A673 (cell line): ENCODE measurements around the gene NACA2. TPM values are rescaled to one million over a fixed set of nuclear protein-coding genes. Genes with fewer than 3 reads are reported as not detected.

Experiments
- BruUV-seq: library from RNA; stranded (reverse); fragments of 400-500 nt; replicated peaks from 2 replicates; lab custom pipeline; 2021; lab: Mats Ljungman, UMichigan
- CTCF ChIA-PET: fragments of 300-600 bp; sonication (Branson Sonifier 250); formaldehyde crosslinking; loops from one replicate; lab custom pipeline; 2022; ENCODE audit warnings: antibody characterized with exemption; lab: Charles Lee
- POLR2A ChIA-PET: fragments of 300-600 bp; sonication (Branson Sonifier 250); formaldehyde crosslinking; loops from one replicate; lab custom pipeline; 2022; ENCODE audit warnings: antibody characterized with exemption; ENCODE audit not compliant: low non-redundant PET; lab: Charles Lee
- DNase-seq: peaks from one replicate; pipeline ENCODE4 v3.0.0-alpha.2; 2015; ENCODE audit warnings: low spot score
- H3K27ac ChIP-seq: fragments of 200-600 bp; sonication (generic); 2 replicates; pipeline ENCODE4 v1.5.1; 2016; ENCODE audit warnings: mixed run types, low read depth, mild to moderate bottlenecking, mixed read lengths, antibody characterized with exemption, low read length; ENCODE audit not compliant: poor library complexity, severe bottlenecking
- H3K27me3 ChIP-seq: fragments of 200-600 bp; sonication (generic); replicated peaks from 2 replicates; pipeline ENCODE4 v1.6.1; 2017; ENCODE audit warnings: mixed run types, low read depth, mild to moderate bottlenecking, mixed read lengths, antibody characterized with exemption, low read length; ENCODE audit not compliant: insufficient read depth, poor library complexity
- H3K36me3 ChIP-seq: fragments of 200-600 bp; sonication (generic); 2 replicates; pipeline ENCODE4 v1.6.1; 2016; ENCODE audit warnings: mixed run types, mild to moderate bottlenecking, mixed read lengths, antibody characterized with exemption, low read length; ENCODE audit not compliant: insufficient read depth, poor library complexity, severe bottlenecking
- H3K4me1 ChIP-seq: fragments of 200-600 bp; sonication (generic); 2 replicates; pipeline ENCODE4 v1.6.1; 2017; ENCODE audit warnings: mixed run types, mild to moderate bottlenecking, mixed read lengths, antibody characterized with exemption, low read length; ENCODE audit not compliant: insufficient read depth, poor library complexity, severe bottlenecking
- H3K4me3 ChIP-seq: fragments of 200-600 bp; sonication (generic); 2 replicates; pipeline ENCODE4 v1.5.1; 2016; ENCODE audit warnings: low read depth, mixed run types, mild to moderate bottlenecking, mixed read lengths, low read length; ENCODE audit not compliant: poor library complexity, severe bottlenecking
- H3K9me3 ChIP-seq: fragments of 200-600 bp; sonication (generic); 2 replicates; pipeline ENCODE4 v1.6.1; 2016; ENCODE audit warnings: mixed run types, low read depth, mild to moderate bottlenecking, mixed read lengths, antibody characterized with exemption, low read length; ENCODE audit not compliant: poor library complexity, severe bottlenecking
- EZH2 ChIP-seq: fragments of 200-600 bp; sonication (generic); IDR thresholded peaks from 2 replicates; pipeline ENCODE4 v1.6.1; 2017; ENCODE audit warnings: borderline replicate concordance, low read depth, mild to moderate bottlenecking, mixed read lengths, antibody characterized with exemption, low read length; ENCODE audit not compliant: poor library complexity, severe bottlenecking
- intact Hi-C: fragments of 100-400 bp; cut with micrococcal nuclease; formaldehyde crosslinking; loops from one replicate; pipeline ENCODE4 v1.10.0; 2022; ENCODE audit not compliant: unreplicated experiment
- total RNA-seq: library from RNA; stranded (reverse); gene quantifications from 2 replicates; pipeline ENCODE4 v1.2.3, GENCODE V29; 2021
- TF ChIP-seq, protein P1 (sequence below): fragments of 300-800, 200-600 bp; sonication (generic); conservative IDR thresholded peaks from 2 replicates; pipeline ENCODE4 v1.5.1; 2017; ENCODE audit warnings: low read depth, mild to moderate bottlenecking, antibody characterized with exemption, low read length, moderate library complexity, mixed read lengths

The NACA2 gene
- total RNA-seq, 1 experiment from 2014 or later: not detected

DNA sequence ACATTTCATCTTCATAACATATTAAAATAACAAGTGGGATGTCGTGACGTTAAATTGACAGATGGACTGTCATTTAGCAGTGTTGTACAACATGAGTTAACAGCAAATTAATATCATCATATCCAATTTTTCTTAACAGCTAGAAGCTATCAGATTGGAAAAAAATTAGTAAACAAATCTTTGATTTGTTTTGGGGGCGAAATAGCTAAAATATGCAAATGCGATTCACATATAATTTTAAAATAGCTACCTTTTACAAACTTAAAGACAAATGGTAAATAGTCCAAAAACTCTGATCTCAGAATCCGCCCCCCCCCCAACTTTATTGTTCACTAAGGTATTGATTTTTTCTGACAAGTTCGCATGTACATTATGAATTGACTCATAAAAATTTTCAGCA, 20.3 kb upstream of the NACA2 start:
- BruUV-seq: no TSS peak
- no peak for TF ChIP-seq EZH2
- TF ChIP-seq, protein P1, sequence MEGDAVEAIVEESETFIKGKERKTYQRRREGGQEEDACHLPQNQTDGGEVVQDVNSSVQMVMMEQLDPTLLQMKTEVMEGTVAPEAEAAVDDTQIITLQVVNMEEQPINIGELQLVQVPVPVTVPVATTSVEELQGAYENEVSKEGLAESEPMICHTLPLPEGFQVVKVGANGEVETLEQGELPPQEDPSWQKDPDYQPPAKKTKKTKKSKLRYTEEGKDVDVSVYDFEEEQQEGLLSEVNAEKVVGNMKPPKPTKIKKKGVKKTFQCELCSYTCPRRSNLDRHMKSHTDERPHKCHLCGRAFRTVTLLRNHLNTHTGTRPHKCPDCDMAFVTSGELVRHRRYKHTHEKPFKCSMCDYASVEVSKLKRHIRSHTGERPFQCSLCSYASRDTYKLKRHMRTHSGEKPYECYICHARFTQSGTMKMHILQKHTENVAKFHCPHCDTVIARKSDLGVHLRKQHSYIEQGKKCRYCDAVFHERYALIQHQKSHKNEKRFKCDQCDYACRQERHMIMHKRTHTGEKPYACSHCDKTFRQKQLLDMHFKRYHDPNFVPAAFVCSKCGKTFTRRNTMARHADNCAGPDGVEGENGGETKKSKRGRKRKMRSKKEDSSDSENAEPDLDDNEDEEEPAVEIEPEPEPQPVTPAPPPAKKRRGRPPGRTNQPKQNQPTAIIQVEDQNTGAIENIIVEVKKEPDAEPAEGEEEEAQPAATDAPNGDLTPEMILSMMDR: no peak
- H3K27me3 ChIP-seq: no peaks in the 10 kb centered on the region
- no peak overlapping the region for H3K4me3 ChIP-seq
- intact Hi-C loops: no loop called here
- H3K27ac ChIP-seq: no peak overlapping the region
- DNase-seq: no peak
- CTCF ChIA-PET: no interaction called here
- POLR2A ChIA-PET: no interaction called here
- H3K36me3 ChIP-seq: no peaks in the 10 kb centered on the region
- no peaks in the 10 kb centered on the region for H3K4me1 ChIP-seq
- H3K9me3 ChIP-seq: no peaks in the 10 kb centered on the region

DNA sequence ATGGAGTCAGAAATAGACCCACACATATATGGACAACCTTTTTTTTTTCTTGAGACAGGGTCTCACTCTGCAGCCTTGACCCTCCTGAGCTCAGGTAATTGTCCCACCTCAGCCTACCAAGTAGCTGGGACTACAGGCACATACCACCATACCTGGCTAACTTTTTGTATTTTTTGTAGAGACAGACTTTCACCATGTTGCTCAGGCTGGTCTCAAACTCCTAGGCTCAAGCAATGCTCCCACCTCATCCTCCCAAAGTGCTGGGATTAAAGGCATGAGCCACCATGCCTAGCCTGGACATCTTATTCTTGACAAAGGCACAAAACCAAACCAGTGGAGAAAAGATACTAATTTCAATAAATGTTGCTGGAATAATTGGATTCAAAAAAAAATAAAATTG, 14.7 kb upstream of the NACA2 start:
- no peak overlapping the region for H3K4me3 ChIP-seq
- no peaks in the 10 kb centered on the region for H3K27me3 ChIP-seq
- no peak for TF ChIP-seq EZH2
- TF ChIP-seq, protein P1: no peak
- no peak overlapping the region for H3K27ac ChIP-seq
- no TSS peak for BruUV-seq
- intact Hi-C loops: no loop called here
- POLR2A ChIA-PET: no interaction called here
- H3K36me3 ChIP-seq: no peaks in the 10 kb centered on the region
- no peak for DNase-seq
- no peaks in the 10 kb centered on the region for H3K4me1 ChIP-seq
- no peaks in the 10 kb centered on the region for H3K9me3 ChIP-seq
- CTCF ChIA-PET: no interaction called here

DNA sequence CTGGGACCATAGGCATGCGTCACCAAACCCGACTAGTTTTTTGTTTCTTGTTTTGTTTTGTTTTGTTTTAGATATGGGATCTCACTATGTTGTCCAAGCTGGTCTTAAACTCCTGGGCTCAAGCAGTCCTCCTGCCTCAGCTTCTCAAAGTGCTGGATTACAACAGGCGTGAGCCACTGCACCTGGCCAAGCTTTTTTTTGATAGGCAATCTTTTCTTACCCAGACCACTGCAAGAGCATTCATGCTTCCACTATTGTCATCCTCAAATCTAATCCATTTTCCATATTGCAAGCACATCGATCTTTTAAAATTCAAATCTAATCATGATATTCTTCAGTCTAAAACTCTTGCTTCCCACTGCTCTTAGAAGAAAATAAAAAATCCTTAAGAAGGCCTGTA, 10.3 kb upstream of the NACA2 start:
- Histone ChIP-seq H3K9me3 (no peaks in the 10 kb centered on the region), H3K27me3 (peaks cover 24% of the 10 kb centered on the region), H3K36me3 (no peaks in the 10 kb centered on the region), H3K4me1 (no peaks in the 10 kb centered on the region), H3K27ac (no peak overlapping the region), H3K4me3 (no peak overlapping the region)
- ChIA-PET POLR2A (interaction anchor here (0.7 kb wide), 1 partner anchor 11 kb away, joined by 17 read pairs; no protein-coding TSS in a partner anchor), CTCF (no interaction called here)
- DNase-seq: no peak
- TF ChIP-seq, protein P1: no peak
- no peak for TF ChIP-seq EZH2
- BruUV-seq: no TSS peak
- intact Hi-C loops: no loop called here
